GM21381 (cell line): ENCODE measurements around the gene FAM204A.
A peak's percentile ranks its signal among the peaks of the same experiment; 100 is the strongest.

Experiments
- ATAC-seq: cut with Tn5 transposase; IDR thresholded peaks from one replicate; pipeline ENCODE4 v1.9.1; 2021; ENCODE audit warnings: mild to moderate bottlenecking, moderate library complexity; ENCODE audit not compliant: unreplicated experiment

The FAM204A gene

DNA sequence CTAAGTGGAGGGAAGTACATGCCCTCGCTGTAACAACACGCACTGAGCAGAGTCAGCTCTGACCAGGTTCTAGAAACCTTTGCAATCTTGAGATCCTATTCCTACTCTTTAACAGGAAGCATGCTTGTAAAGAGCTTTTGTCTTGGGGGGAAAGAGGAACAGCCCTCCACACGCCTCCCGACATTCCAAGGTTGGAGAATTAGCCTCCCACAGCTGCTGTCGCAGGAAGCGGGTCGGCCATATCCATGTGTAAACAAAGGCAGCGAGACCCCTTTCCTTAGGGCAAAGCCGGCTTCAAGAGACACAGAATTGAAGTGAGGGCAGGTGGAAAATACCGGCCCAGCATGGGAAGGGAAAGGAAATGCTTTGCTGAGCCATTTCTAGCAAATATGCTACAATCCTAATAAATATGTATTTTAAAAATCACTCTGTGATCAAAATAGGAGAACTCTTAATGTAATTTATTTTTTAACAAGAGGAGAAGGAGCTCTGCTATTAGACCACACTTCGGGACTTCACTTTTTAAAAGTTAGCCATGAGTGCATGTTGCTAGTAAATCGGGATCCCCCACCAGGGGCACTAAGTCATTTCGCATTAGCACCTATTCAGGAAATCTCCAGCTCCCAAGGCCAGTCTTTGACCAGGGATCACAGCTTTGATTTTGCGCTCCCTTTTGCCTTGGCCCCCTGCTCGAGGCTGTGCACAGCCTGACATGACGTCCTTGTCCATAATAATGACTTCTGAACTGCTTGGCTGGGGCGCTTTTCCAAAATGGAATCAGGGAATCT lies 55.9 kb downstream of the FAM204A start:
- ATAC-seq, result no peak

DNA sequence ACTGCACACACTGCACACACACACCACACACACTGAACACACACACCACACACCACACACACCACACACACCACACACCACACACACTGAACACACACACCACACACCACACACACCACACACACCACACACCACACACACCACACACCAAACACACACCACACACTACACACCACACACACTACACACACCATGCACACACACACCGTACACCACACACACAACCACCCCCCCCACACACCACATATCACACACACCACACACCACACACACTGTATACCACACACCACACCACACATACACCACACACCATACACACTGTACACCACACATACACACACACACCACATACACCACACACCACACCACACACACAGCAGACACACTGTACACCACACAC lies 59.5 kb downstream of the FAM204A start:
- no peak for ATAC-seq

DNA sequence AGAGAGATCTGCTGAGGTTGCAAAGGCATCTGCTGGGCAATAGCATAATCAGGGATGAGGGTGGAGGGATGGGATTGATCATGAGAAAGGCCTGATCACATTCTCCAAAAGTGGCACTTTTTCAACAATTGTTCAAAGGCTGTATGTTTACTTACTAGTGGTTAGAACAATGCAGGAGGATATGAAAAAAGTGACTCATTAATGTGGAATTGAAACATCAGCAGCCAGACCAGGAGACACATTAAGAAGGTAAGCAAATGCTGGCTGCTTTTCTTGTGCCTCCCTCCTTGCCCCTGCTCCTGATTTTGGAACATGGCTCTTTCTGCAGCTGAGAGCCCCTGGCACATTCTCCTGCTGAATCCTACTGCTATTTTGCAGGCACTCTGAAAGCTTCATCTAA lies 63.5 kb downstream of the FAM204A start:
- ATAC-seq, result no peak

DNA sequence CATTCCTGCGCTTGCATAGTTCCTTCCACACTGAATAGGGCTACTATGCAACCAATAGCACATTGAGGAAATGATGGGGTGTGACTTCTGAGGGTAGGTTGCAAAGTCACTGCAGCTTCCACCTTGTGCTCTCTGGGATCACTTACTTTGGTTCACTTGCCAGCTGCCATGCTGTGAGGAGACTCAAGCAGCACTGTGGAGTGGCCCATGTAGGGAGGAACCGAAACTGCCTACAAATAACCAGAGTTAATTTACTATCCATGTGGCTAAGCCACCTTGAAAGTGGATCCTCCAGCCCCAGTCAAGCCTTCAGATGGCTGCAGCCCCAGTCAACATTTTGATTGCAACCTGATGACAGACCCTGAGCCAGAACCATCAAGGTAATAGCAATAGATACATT lies 64.3 kb downstream of the FAM204A start:
- ATAC-seq, result no peak

DNA sequence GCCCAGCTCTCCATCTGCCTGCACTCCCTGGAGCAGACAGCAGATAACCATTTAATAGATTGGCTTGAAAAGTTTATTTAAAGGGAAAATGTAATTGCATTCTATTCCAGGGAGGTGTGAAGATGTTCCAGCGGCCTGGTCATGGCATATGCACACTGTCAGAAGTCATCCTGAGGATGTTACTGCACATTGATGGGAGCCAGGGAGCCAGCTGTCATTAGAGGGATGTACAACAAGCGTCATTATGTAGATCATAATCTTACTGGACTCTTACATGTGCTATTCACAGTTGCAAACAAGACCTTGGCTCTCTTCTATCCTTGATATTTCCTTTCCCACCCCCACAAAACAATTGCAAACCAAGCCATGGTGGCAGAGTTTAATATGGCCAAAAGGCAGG lies 65.4 kb downstream of the FAM204A start:
- no peak for ATAC-seq

DNA sequence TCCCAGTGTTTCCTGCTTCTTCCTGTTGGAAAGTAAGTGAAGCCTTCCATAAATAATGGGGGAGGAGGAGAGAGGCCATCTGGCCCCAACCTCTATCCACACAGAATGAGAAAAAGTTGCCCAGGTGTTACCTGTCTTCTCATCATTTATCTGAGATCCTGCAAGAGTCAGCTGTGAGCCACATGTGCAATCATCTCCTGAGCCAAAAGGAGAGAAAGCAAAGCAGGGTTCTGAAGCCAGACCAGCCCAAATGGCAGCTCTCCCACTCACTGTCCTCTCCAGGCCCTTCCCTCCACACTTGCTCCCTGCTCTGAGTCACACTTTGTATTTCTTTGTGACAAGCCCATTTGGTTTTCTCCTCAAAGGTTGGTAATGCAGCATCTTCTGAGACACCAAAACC lies 65.9 kb downstream of the FAM204A start:
- no peak for ATAC-seq

DNA sequence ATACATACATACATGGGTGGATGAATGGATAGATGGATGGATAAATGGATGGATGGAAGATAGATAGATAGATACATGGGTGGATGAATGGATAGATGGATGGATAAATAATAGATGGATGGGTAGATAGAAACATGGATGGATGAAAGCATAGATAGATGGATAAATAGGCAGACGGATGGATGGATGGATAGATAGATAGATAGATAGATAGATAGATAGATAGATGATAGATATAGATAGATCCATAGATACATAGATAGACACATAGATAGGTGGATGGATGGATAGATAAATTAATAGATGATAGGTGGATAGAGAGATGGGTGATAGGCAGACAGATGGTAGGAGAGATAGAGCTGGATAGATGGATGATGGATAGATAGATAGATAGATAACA lies 68.5 kb downstream of the FAM204A start:
- no peak for ATAC-seq

DNA sequence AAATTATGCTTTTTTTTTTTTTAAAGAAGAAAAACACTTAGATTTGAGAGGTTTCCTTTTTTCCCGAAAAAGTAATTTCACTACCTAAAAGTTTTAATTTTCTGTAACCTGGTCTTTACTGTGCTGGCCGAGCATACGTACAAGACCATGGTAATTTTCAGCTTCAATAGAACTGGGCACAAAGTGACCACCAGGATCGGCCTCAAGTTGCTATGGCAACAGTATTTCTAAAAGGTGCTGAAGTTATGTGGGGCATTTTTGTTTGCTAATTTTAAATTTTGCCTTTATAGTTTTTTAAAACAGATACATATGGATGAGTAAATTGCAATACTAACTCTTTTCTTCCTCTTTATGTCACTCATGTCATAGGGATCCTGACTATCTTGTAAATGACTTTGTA lies 69.4 kb downstream of the FAM204A start:
- no peak for ATAC-seq

DNA sequence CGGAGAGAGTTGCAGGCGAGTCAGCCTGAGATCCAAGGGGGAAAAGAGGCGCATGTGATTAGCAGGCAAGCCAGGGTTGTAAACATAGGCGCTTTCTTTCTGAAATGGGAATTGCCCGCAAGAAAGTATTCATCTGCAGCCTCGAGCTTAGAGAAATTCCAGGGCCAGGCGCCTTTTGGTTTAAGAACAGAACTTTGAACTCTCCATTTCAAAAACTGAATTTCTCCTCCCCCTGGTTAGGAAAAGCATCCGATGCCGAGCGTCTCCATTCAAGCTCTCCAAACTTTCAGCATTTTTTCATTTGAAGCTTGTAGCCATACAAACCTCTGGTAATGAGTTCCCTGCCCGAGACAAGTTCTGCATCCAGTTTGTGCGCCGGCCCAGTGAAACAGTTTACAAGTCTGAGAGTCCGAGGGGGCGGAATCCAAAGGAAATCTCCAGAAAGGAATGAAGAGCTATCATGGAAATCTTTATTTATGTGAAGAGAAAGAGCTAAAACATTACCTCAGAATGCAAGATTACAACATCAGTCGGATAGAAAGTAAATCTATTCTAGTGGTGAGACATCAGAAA lies 69.9 kb downstream of the FAM204A start:
- ATAC-seq, result no peak

DNA sequence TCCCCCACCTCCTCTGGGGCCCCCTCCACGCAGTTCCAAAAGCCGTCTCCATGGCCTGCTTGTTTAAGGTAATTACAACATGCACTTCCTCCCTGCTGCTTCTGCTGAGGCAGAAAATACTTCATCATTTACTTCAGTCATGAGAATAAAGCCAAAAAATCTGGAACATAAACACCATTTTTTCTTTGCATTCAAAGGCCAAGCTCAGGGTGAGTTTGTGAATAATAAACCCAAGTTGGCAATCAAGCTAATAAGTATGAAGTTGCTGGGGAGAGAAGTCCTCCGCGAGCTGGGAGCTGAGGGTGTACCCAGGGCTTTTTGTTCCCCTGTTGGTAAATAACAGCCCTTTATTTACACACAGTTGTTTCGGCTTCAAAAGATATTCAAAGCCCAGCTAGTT lies 70.5 kb downstream of the FAM204A start:
- ATAC-seq, result no peak

DNA sequence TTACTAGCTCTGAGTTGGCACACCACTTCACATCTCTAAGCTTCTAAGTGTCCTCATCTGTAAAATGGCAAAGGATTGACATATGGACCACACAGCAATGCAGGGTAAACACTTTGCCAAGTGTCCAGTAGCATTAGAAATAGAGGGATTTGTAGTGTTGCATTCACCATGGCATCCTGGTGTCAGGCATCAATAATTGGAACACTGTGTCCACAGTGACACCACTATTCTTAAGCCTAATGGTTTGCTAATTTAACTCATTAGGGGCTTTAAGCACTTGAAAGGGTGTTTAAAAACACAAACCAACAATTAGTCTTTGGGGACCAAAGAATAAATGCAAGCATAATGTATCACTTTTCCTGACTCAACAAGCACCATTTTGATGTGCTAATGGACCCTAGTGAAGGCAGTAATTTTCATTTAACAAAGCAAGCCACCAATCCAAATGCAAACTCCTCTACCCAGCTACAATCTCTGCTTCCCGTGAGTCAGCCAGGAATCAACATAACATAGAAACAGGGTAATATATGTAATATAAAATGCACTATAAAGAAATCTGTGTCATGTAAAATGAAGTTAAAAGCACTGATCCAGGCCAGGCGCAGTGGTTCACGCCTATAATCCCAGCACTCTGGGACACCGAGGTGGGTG lies 75.9 kb downstream of the FAM204A start:
- no peak for ATAC-seq

DNA sequence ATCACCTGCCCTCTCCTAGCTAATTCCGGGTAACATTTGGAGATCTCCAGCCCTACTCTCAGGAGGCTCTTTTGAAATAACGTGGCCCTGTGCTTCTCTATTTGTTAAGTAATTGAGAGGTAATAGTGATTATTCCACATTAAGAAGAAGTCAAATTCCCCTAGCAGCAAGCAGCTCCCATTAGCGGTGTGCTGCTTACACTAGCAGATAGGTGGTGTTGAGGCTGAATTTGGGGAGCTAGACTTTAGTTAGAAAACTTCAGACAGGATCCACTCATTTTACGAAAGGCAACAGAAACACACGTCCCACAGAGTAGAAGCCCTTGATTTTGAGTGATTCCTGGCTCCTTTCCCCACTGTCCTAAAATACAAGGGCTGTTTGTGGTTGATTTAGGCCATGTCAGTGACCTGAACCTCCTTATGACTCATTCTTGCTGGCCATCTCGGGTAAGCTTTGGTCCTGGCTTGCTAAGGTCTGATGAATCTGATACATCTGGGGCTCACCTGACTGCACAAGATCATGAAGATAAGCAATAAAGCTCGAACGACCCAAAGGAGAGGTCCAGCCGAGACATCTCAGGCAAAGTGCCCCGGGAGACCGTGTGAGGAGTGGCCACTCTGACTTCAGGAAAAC lies 77.2 kb downstream of the FAM204A start:
- ATAC-seq, result no peak

DNA sequence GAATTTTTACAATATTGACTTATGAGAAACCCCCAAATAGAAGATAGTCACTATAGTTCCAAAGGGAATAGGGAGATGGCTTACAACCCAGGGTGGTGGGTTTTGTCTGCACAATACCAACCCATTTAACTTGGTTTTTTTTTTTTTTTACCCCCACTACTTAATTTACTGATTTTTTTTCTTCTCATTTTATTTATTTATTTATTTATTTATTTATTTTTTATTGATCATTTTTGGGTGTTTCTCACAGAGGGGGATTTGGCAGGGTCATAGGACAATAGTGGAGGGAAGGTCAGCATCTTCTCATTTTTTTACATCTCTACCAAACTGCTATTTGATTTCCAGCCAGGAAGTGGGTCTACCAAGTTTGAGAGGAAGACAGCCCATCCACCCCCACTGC lies 77.9 kb downstream of the FAM204A start:
- no peak for ATAC-seq

DNA sequence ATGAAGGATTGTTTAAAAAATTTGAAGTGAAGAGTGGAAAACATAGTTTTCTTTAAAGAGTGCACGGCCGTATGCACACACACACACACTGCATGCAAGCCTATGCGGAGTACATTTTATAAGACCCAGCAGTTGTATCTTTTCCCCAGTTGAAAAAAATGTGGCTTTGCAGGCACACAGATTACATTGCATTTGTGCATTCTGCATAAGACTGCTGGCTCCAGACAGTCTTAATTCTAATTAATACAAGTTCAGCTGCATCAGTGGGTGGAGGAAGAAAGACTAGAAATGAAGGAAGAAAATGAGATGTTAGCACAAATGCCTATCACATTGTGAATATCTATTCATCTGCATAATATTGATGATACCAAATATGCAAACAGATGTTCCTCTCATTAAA lies 79.6 kb downstream of the FAM204A start:
- no peak for ATAC-seq

DNA sequence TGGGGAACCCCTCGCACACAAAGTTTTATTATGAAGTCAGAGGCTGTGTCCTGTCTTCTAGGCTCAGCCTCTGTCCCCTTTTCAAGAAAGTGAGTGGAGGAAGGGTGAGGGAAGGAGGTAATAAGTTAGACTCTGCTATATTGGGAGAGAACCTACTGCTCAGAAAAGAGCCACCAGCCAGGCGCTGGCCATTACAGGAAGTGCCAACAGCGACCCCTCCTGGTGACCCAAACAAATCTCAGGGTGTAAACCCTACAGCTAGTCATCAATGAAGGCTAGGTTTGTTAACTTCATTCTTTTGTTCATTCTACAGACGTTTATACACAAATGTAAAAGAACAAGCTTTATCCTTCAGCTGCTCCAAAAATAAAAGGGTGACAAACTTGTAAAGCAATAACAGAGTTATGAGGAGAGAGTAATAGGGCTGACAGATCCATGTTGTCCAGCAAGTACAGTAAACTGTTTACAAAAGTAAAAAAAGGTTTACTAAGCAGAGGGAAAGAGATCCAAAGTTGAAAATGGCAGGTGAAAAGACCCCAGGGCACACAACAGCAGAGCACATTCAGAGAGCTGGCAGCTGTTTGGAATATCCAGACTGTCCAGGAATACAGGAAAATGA lies 82.7 kb downstream of the FAM204A start:
- peak; percentile 79 for ATAC-seq

DNA sequence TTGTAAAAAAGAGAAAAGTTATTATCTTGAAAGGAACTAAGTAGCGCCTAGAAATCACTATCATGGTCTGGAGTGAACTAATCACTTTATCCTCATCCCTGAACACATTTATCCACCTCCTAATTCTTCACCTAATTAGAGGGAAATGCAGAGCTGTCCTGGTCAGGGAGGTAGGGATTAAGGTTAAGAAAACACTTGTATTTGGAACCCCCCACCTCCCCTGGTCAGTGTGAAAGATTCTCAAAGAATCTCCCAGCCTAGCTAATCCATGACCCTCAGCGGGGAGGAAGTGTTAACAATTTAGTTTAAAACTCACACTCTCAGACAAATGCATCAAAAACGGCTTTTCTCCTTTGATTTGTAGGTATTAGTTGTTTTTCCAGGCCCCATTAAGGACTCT lies 83.8 kb downstream of the FAM204A start:
- no peak for ATAC-seq

DNA sequence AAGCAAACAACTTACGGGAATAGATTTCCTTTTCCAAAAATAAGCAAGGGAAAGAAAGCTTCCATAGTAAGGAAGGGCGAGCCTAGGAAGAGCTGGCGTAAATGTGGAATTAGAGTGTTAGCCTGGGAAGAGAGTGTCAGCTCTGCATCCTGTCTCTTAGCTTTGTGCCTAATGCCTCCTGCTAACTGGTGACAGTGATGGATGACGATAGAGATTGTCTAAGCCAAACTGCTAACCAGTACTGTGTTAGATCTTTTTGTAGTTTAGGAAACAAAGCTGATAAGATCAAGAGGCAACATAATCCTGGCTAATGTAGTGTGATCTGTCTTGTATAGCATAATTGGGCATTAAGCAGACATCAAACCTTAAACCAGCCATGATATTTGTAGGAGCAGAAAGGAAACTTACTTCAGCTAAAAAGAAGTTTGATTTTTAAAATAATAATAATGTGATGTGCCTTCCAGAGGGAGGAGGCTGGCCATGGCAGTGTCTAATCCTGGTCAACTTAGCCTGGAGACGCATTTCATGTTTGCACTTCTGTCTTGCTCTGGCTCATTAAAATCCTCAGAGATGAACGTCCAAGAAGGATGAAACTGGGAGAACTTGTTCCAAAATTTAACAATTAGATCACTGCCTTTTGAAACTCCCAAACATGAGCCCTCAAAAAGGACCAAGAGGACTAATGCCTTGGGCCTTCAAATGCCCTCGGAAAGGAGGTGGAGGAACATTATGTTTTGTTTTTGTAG lies 85.1 kb downstream of the FAM204A start:
- no peak for ATAC-seq

DNA sequence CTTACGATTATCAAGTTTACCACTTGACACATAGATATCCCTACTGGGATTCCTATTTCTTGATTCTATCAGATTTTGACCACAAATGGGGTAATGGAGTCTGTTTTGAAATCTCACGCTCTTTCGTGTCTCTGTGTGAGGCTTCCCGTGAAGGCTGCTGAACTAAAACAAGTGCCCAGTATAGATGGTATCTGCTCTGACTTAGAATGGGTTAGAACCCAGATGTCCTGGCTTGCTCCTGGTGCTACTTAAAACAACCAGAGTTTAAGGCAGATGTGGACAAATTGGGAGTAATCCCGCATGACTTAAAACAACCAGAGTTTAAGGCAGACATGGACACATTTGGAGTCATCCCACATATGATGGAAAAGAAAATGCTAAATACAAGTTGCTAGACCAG lies 85.9 kb downstream of the FAM204A start:
- ATAC-seq, result no peak

DNA sequence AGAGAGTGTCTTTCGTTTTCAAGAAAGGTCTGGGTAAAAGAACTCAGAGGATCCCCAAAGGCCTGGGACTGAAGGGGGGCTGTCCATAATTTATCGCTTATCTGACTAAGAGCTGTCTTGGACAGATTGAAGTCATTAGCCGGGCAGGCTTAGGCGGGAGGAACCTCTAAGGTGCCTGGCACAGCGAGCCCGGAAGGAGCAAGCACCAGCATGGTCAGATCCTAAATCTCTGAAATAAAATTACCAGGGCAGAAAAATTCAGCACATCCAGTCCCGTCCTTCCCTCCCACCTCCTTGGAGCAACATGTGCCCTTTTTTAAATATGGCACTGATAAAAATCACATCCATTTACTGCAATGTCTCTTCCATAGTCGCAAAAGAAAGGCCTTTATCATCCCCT lies 86.8 kb downstream of the FAM204A start:
- no peak for ATAC-seq

DNA sequence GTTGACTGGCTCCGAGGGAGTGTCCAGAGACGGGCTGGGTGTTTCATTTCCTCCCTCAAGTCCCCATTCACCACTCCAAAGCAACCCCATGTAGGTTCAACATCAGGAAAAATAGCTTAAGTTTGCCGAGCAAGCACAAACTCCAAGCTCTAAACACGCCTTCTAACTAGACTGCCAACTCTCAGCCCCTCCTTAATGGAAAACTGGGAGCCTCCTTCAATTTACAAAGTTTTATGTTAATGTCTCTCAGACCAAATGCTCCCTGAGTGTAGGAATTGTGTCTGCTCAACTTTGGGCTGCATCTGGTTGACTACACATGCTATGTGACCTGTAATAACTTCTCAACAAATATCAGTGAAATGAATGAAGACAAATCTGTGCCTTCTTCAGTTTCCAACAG lies 87.5 kb downstream of the FAM204A start:
- no peak for ATAC-seq

DNA sequence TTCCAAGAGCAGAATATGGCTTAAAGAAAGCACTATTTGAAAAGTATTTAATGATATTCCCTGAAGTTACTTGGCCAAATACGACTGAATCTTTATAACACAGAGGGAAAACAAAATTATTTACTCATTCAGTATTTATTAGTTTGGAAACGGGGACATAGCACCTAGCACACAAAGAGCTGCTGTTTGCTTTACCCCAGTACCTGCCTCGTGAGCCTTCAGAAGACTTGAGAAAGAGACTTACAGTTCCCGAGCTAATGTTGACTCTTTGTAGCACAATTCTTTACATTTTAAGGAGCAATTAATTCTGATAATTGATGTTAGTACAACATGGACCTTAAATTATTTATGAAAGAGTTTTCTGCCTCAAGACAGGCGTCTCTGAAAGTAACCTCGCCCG lies 88.7 kb downstream of the FAM204A start:
- no peak for ATAC-seq
